Endothelial cell (in vitro differentiated cells): ENCODE measurements around the gene ATP8A2. TPM values are rescaled to one million over a fixed set of nuclear protein-coding genes. Genes with fewer than 3 reads are reported as not detected.

Source experiments
- DNase-seq: peaks from one replicate; pipeline ENCODE4 v3.0.0; 2021; ENCODE audit warnings: low spot score
- H3K27ac Mint-ChIP-seq: one replicate; pipeline ENCODE4 v1.8.0; 2021; ENCODE audit warnings: mixed read lengths, inconsistent platforms; ENCODE audit not compliant: unreplicated experiment
- H3K27me3 Mint-ChIP-seq: one replicate; pipeline ENCODE4 v1.8.0; 2021; ENCODE audit warnings: mild to moderate bottlenecking, moderate library complexity, mixed read lengths, inconsistent platforms; ENCODE audit not compliant: unreplicated experiment
- H3K36me3 Mint-ChIP-seq: one replicate; pipeline ENCODE4 v1.8.0; 2021; ENCODE audit warnings: mild to moderate bottlenecking, low read depth, mixed read lengths, inconsistent platforms; ENCODE audit not compliant: unreplicated experiment
- H3K4me1 Mint-ChIP-seq: one replicate; pipeline ENCODE4 v1.8.0; 2021; ENCODE audit warnings: mild to moderate bottlenecking, mixed read lengths, inconsistent platforms; ENCODE audit not compliant: unreplicated experiment
- H3K4me3 Mint-ChIP-seq: one replicate; pipeline ENCODE4 v1.8.0; 2021; ENCODE audit warnings: mild to moderate bottlenecking, mixed read lengths, inconsistent platforms; ENCODE audit not compliant: unreplicated experiment
- H3K9me3 Mint-ChIP-seq: one replicate; pipeline ENCODE4 v1.8.0; 2021; ENCODE audit warnings: mixed read lengths, inconsistent platforms; ENCODE audit not compliant: unreplicated experiment
- total RNA-seq: library from RNA; stranded (reverse); fragmentation: NEBNext Ultra II Directional; extraction: Animal tissue kit (Norgen Biotek cat#: 25700); gene quantifications from one replicate; pipeline ENCODE4 v1.2.1, GENCODE V29; 2021; ENCODE audit not compliant: unreplicated experiment
- TF ChIP-seq, protein P1 (sequence below): fragments of 200-600 bp; sonication (generic); IDR thresholded peaks from one replicate; pipeline ENCODE4 v1.5.0; 2021; ENCODE audit warnings: antibody characterized with exemption; ENCODE audit not compliant: unreplicated experiment

Gene ATP8A2
- total RNA-seq, 1 donor from 2014 or later = 2.1 TPM

DNA sequence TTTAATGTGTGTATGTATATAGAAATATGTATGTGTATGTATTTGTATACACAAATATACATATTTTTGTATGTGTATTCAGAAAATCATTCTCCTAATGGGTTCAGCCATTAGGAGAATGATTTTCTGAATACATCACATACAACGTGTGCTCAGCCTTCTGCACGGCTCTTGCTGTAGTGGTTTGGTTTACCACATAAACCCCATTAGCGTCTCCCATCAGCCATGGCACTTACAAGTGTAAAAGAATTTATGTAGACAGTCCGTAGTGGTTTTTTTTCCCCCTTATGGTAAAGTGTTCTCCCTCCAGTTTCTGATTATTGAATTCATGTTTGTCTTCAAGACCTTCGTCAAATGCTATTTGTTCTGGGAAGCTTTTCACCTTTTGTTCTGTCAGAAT lies 38.2 kb downstream of the ATP8A2 start:
- no peaks in the 10 kb centered on the region for H3K4me1 Mint-ChIP-seq
- DNase-seq = no peak

DNA sequence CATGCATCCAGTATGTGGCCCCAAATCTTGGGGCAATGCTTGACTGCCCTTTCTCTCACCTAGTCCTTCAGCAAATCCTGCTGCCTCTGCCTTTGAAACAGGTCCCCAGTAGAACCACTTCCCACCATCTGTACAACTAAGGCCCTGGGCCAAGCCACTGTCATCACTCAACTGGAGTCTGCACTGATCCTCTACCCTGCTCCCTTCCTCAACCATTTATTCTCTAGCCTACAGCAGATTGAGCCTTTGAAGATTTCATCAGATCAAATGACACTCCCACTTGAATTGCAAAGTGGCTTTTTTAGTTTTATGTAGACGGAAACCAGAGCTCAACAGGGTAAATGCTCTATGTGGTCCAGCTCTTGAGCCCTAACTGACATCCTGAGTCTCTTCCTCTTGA lies 43.5 kb downstream of the ATP8A2 start:
- Mint-ChIP-seq H3K9me3 (no peaks in the 10 kb centered on the region), H3K27me3 (peaks cover 1% of the 10 kb centered on the region), H3K4me3 (no peak overlapping the region), H3K27ac (no peak overlapping the region), H3K4me1 (peaks cover 11% of the 10 kb centered on the region), H3K36me3 (no peaks in the 10 kb centered on the region)
- no peak for DNase-seq
- TF ChIP-seq, protein P1, sequence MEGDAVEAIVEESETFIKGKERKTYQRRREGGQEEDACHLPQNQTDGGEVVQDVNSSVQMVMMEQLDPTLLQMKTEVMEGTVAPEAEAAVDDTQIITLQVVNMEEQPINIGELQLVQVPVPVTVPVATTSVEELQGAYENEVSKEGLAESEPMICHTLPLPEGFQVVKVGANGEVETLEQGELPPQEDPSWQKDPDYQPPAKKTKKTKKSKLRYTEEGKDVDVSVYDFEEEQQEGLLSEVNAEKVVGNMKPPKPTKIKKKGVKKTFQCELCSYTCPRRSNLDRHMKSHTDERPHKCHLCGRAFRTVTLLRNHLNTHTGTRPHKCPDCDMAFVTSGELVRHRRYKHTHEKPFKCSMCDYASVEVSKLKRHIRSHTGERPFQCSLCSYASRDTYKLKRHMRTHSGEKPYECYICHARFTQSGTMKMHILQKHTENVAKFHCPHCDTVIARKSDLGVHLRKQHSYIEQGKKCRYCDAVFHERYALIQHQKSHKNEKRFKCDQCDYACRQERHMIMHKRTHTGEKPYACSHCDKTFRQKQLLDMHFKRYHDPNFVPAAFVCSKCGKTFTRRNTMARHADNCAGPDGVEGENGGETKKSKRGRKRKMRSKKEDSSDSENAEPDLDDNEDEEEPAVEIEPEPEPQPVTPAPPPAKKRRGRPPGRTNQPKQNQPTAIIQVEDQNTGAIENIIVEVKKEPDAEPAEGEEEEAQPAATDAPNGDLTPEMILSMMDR = no peak

More for the DNA sequence above, 38.2 kb downstream of the ATP8A2 start:
- no peak overlapping the region for H3K27ac Mint-ChIP-seq
- TF ChIP-seq, protein P1 = no peak
- H3K27me3 Mint-ChIP-seq = no peaks in the 10 kb centered on the region
- no peak overlapping the region for H3K4me3 Mint-ChIP-seq
- no peaks in the 10 kb centered on the region for H3K9me3 Mint-ChIP-seq
- H3K36me3 Mint-ChIP-seq = no peaks in the 10 kb centered on the region

DNA sequence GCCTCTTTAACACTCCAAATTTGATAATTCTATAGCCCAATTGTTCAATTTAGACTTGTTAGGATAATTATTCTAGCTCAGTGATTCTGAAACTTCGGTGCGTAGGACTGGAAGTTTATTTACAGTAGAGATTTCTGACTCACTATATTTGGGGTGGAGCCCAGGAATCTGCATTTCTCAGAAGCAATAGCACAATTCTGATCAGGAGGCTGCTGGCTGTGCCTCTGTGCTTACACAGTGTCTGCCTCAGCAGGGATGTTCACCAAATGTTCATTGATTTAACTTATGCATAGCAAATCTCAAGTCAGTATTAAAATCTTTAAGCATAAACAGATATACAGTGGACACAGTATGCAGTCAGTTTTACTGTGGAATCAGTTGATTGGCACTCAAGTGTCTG lies 45.8 kb downstream of the ATP8A2 start:
- Mint-ChIP-seq H3K4me3 (no peak overlapping the region), H3K4me1 (peaks cover 11% of the 10 kb centered on the region), H3K27ac (no peak overlapping the region), H3K27me3 (peaks cover 1% of the 10 kb centered on the region), H3K9me3 (no peaks in the 10 kb centered on the region), H3K36me3 (no peaks in the 10 kb centered on the region)
- DNase-seq = no peak
- TF ChIP-seq, protein P1 = no peak

DNA sequence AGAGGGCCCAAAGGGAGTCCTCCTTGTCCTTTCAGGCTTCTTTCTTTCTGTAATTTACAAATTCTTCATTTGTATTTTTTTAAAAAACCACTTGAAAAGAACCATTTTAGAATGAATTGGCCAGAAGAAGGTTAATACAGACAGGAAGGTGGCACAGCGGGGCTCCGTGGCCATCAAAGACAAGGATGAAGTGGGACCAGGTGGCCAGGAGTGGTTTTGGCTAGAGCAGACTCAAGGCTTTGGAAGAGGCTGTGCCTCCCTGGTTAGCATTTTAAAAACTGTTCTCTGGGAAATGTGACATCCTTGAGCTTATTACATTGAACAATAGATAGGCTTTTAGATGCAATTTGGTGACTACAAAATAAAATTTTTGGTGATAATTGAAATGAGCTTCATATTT lies 48.4 kb downstream of the ATP8A2 start:
- H3K4me1 Mint-ChIP-seq = peaks cover 10% of the 10 kb centered on the region
- peaks cover 1% of the 10 kb centered on the region for H3K27me3 Mint-ChIP-seq
- no peak overlapping the region for H3K27ac Mint-ChIP-seq
- no peaks in the 10 kb centered on the region for H3K9me3 Mint-ChIP-seq
- TF ChIP-seq, protein P1 = no peak
- H3K36me3 Mint-ChIP-seq = no peaks in the 10 kb centered on the region
- H3K4me3 Mint-ChIP-seq = no peak overlapping the region
- no peak for DNase-seq

DNA sequence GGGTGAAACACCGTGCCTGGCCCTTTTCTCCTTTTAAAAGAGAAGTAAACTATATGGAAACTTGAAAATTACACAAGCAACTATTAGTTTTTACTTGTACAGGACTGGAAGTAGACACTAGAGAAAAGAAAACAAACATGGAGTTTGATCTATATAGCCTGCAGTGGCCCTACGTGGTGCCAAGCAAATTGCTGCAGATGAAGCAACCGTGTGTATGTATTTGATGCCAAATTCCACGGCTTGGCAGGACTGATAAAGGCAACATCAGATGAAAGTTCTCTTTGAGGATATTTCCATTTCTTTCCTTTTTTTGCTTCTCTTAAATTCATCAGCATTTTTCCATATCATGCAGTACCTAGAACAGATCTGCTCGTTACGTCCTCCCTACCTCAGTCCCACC lies 49.8 kb downstream of the ATP8A2 start:
- H3K9me3 Mint-ChIP-seq = no peaks in the 10 kb centered on the region
- peaks cover 2% of the 10 kb centered on the region for H3K4me1 Mint-ChIP-seq
- peaks cover 1% of the 10 kb centered on the region for H3K27me3 Mint-ChIP-seq
- no peak for DNase-seq
- no peak overlapping the region for H3K4me3 Mint-ChIP-seq
- no peak overlapping the region for H3K27ac Mint-ChIP-seq
- H3K36me3 Mint-ChIP-seq = no peaks in the 10 kb centered on the region
- TF ChIP-seq, protein P1 = no peak
